ENCODE data around the gene PER2.
A peak's percentile ranks its signal among the peaks of the same experiment; 100 is the strongest.

PER2 gene

GRCh38 chr2:238247841-238248453, 40.5 kb downstream of the PER2 start:
- DNase-seq: no peak

- DNase-seq: no peak
Observed at GRCh38 chr2:238247002-238247822, 41.2 kb downstream of the PER2 start.

GRCh38 chr2:238244151-238244550, 44.3 kb downstream of the PER2 start:
- no peak for DNase-seq

GRCh38 chr2:238243496-238244076, 44.8 kb downstream of the PER2 start:
- no peak for DNase-seq

GRCh38 chr2:238242731-238243495, 45.5 kb downstream of the PER2 start:
- DNase-seq: no peak

- DNase-seq: no peak
Observed at GRCh38 chr2:238241970-238242369, 46.4 kb downstream of the PER2 start.

- peak; percentile 31 for DNase-seq
Observed at GRCh38 chr2:238240757-238241711, 47.4 kb downstream of the PER2 start.

- DNase-seq: peak; percentile 90
Observed at GRCh38 chr2:238239863-238240756, 48.3 kb downstream of the PER2 start, which contains the start of gene HES6. TSS of gene HES6 (minus strand) at chr2:238240038. CDS start at chr2:238239905, 133 bp downstream.

- peak; percentile 15 for DNase-seq
Observed at GRCh38 chr2:238239543-238239862, 48.9 kb downstream of the PER2 start.

- DNase-seq: peak; percentile 20
Observed at GRCh38 chr2:238238766-238239542, 49.5 kb downstream of the PER2 start.

- no peak for DNase-seq
Observed at GRCh38 chr2:238238311-238238765, 50.1 kb downstream of the PER2 start.

- DNase-seq: no peak
Observed at GRCh38 chr2:238237431-238238135, 50.8 kb downstream of the PER2 start.

- no peak for DNase-seq
Observed at GRCh38 chr2:238236571-238236970, 51.8 kb downstream of the PER2 start.

- no peak for DNase-seq
Observed at GRCh38 chr2:238235856-238236255, 52.6 kb downstream of the PER2 start.

- DNase-seq: peak; percentile 31
Observed at GRCh38 chr2:238235331-238235732, 53.1 kb downstream of the PER2 start.

- no peak for DNase-seq
Observed at GRCh38 chr2:238233625-238234024, 54.8 kb downstream of the PER2 start.

- no peak for DNase-seq
Observed at GRCh38 chr2:238231809-238232208, 56.6 kb downstream of the PER2 start.

GRCh38 chr2:238231251-238231793, 57.1 kb downstream of the PER2 start:
- peak; percentile 50 for DNase-seq

GRCh38 chr2:238230699-238231098, 57.7 kb downstream of the PER2 start:
- DNase-seq: no peak

Measured in fibroblast of skin of back (primary cell).